Measurements from ENCODE around the gene SMAD3.
"Not testable (repeated sequence)": the region's sequence is repeated elsewhere in the genome, so short reads cannot be mapped to it uniquely, and the experiment has no call there.

The SMAD3 gene

DNA sequence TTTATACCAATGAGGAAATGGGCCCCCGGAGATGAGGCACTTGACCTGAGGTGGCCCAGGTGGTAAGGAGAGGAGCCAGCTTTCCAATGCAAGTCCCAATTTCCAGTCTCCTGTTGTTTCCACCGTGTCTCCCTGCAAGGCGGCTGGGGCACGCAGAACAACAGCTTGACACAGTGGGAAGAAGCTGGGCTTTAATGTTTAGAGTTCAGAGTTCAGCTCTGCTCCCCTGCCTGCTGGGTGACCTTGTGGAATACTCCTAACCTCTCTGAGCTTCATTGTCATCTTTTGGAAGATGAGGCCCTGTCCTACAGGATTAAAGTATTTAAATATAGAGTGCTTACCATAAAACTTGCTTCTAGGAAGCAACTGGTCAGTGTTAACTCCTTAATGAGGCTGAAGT lies 80.3 kb downstream of the SMAD3 start:
- no peak for DNase-seq

DNA sequence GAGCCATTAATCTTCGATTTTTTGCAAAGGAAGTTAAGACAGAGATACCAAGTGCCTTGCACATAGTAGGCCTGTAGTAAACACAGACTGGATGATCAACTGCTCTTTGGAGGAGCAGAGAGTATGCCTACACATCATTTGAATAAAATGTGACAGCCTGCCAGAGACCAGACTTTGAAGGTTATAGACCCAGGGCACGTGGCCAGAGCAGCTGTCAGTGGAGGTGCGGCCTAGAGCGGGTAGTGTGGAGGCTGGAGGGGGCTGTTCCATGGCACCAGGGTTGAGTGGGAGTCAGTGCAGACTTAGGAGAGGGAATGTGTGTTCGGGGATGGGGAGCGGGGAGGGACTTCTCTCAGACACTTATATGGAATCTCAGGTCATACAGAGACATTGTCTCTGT lies 80.8 kb downstream of the SMAD3 start:
- no peak for DNase-seq

DNA sequence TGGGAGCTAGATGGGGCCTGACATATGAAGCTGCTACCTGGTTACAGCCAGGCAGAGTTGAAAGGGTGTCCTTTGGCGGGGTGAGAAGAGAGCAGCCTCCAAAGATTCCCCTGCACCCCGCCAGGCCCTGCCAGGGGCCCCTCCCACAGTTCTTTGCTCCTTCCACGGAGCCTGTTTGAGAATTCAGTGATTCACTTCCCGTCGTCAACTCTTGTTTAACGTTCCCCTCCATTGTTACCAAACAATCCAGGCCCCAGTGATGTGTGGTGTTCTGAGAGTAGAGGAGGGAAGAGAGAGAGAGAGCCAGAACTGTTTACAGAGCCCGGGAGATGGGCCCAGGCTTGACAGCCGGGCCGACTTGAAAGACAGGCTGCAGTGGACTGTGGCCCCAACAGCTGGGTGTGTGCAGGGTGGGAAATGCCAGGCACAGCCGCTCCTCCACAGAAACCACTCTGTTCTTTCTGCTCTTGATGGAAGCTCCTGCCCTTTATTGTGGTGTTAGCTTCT lies 81.5 kb downstream of the SMAD3 start:
- DNase-seq = no peak

- no peak for DNase-seq
These were observed 82.1 kb downstream of the SMAD3 start for GRCh38 chr15:67147396-67147949.

- DNase-seq = no peak
These were observed 82.8 kb downstream of the SMAD3 start for GRCh38 chr15:67148196-67148701.

GRCh38 chr15:67149068-67149772 lies 83.8 kb downstream of the SMAD3 start:
- no peak for DNase-seq

- DNase-seq = no peak
These were observed 84.3 kb downstream of the SMAD3 start for GRCh38 chr15:67149773-67150022.

GRCh38 chr15:67150023-67150860 lies 84.8 kb downstream of the SMAD3 start:
- DNase-seq = peak in 3 of 5 experiments; percentile 6 to 30 (median 25)

- no peak for DNase-seq
These were observed 87.0 kb downstream of the SMAD3 start for GRCh38 chr15:67152429-67152828.

DNA sequence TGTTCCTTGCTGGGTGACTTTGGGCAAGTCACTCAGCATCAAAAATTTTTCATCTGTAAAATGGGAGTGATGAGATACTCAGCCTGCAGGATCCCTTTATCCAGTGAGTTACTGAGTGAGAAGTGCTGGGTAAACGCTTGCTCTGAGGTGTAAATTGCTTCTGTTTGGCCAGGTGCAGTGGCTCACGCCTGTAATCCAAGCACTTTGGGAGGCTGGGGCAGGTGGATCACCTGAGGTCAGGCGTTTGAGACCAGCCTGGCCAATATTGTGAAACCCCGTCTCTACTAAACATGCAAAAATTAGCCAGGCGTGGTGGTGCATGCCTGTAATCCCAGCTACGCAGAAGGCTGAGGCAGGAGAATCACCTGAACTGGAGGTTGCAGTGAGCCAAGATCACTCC lies 87.6 kb downstream of the SMAD3 start:
- not testable (repeated sequence) for DNase-seq

GRCh38 chr15:67154249-67154648 lies 88.8 kb downstream of the SMAD3 start:
- no peak for DNase-seq

- no peak for DNase-seq
These were observed 91.0 kb downstream of the SMAD3 start for GRCh38 chr15:67156426-67156825.

- no peak for DNase-seq
These were observed 91.4 kb downstream of the SMAD3 start for GRCh38 chr15:67156834-67157233.

DNA sequence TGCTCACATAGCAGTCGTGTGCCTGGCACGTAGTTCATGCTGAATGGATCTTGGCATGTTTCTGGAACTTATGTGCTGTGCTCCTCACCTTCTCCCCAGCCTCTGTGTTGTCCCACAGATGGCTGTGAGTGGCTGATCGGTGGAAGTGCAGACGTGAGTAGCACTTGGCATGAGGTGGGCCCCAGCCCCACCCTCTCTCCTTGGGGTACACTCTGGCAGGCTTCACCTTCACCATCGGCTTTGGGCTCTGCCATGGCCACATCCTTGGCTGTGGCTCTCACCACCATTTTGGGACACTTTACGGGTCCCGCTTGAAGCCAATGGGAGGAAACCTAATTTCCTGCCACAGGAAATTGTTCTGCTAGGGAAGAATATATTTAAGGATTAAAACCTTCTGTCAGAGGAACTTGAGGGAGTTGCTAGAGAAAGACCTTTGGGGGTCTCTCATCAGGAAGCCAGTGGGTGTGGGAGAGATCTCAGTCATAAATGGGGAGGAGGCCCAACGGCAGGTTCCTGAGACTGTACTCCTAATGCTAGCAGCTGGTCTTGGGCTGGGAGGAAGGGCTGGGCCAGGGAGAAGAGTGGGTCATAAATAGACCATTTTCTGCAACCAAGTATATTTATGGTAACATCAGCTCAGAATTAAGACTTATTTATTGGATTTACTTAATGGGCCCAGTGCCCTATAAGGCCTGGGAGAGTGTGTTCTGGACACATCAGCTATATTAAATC lies 92.3 kb downstream of the SMAD3 start:
- DNase-seq = no peak

DNA sequence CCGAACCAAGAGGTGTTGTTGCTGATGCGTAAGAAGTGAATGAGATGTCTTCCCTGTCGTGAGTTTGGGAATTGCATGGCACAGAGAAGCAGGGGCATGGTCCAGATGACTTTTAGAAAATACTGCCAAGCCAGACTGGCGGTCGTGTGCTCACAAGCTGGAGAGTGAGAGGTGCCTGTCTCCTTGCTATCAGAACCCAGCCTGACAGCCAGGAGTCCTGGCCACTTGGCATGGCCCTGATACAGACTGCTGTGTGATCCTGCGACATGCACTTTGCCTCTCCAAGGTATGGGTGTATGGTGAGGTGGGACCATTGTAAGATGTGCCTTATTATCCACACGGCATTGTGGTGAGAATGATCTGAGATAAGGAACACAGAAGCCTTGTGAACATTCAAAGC lies 93.0 kb downstream of the SMAD3 start:
- no peak for DNase-seq

GRCh38 chr15:67161412-67161811 lies 96.0 kb downstream of the SMAD3 start:
- no peak for DNase-seq

DNA sequence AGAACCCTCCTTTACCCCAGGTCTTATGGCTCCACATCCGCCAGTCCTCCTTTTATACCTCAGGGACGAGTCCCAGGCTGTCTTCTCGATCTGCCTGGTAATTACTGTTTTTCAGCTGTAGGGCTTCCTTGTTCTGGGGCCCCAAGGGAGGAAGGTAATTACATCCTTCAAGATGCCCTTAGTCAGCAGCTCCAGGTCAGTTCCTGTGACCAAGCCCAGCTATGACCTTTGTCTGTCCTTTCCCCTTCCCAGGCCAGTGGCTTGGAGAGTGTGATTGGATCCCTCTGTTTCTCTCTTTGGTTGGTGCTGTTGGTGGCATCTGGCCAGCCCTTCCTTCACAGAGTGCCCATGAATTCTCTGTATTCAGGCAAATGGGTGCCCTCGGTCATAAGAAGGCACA lies 96.5 kb downstream of the SMAD3 start:
- DNase-seq = no peak

DNA sequence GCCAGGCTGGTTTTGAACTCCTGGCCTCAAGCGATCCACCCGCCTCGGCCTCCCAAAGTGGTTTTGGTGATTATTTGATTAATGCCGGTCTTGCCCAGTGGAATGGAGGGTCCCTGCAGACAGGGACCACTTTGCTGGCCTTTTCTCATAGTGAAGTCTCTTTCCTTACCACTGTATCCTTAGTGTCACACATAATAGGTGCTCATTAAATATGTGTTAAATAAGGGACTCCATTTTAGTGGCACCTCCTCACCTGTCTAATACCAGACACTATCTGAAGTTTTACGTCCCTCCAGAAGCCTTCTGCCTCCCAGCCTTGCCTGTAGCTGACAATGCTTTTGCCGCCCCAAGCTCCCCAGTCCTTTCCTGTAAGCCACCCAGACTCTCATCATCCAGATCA lies 97.8 kb downstream of the SMAD3 start:
- no peak for DNase-seq

DNA sequence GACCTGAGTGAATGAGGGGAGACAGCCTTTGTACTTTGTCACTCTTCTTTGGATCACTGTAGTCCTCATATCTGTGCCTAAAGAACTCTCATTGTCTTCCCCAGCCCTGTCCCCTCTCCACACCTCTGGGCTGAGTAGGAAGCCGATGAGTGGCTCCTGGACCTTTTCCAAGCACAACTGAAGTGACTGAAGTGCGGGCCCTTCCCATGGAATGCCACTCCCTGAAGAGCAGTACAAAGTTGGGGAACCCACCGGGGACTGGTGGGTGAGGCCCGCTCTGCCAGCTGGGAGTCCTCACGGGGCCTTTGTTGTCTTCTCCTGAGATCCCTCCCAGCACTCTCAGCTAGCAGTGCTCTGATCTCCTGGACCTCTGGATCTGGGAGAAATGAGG lies 99.0 kb downstream of the SMAD3 start:
- no peak for DNase-seq

DNA sequence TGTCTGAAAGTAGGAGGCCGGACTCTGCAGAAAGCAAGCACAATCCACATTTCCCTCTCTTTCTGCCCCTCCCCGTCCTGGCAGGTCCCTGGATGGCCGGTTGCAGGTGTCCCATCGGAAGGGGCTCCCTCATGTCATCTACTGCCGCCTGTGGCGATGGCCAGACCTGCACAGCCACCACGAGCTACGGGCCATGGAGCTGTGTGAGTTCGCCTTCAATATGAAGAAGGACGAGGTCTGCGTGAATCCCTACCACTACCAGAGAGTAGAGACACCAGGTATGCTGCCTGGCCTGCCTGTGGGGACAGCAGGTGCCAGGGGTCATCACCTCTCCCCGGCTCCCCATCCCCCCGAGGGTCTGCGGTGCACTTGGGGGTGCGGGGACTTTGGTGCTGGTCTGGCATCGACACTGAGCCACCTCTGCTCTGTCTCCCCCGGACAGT lies 99.4 kb downstream of the SMAD3 start:
- no peak for DNase-seq

DNA sequence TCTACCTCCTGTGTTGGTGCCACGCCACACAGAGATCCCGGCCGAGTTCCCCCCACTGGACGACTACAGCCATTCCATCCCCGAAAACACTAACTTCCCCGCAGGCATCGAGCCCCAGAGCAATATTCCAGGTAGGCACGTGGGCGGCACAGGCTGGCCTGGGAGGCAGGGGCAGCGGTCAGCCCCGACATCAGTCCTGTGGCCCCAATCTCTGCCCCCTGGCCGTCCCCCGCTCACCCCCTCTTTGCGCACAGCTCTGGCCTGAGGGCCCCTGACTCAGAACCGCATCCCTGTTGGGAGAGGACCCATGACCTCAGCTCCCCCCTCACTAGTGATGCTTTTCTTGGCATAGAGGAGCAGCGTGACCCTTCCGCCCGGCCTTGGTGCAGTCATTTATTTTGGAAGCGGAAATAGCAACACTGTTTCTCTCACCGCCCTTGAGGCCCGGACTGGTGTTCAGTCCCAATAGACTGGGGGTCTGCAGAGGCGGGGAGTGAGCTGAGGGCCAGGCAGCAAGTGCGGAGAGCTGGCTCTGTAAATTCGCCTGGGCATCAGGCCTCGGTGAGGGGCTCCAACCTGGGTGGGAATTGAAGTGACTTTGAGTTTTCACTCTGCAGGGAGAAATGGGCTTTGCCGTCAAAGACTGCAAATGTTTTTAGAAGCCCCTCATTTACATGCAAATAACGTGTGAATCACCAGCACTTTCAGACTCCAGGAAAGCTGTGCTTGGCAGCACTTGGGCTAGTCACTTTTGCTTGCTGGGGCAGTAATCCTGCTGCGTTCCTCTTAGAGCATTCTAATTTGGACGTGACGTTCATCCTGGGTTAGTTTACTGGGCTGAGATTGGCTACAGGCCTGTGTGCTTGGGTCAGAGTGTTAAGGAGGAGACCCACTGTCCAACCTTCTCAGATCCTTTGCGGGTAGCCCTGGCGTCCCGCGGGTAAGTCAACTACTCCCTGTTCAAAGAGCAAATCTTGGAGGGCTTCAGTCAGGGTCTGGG lies 100.2 kb downstream of the SMAD3 start:
- DNase-seq = no peak
